GM04503 (cell line): ENCODE results near the gene CEACAM21.

ENCODE experiments used
- DNase-seq: peaks from one replicate; pipeline ENCODE4 v3.0.0-alpha.2; 2012; ENCODE audit warnings: low read depth

Gene CEACAM21

GRCh38 chr19:41575998-41576397, at the start of gene CEACAM21:
TSS of gene CEACAM21 (plus strand) at chr19:41576166. CDS start at chr19:41576275, 109 bp downstream.
- DNase-seq: no peak

DNA sequence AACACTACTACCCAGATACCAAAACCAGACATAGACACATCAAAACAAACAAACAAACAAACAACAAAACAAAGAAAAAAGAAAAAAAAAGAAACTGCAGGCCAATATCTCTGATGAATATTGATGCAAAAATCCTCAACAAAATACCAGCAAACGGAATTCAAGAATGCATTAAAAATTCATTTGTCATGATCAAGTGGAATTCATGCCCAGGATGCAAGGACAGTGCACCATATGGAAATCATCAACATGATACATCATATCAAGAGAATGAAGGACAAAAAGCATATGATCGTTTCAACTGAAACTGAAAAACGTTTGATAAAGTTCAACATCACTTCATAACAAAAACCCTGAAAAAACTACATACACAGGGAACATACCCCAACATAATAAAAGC, 48.9 kb upstream of the CEACAM21 start:
- DNase-seq: no peak

DNA sequence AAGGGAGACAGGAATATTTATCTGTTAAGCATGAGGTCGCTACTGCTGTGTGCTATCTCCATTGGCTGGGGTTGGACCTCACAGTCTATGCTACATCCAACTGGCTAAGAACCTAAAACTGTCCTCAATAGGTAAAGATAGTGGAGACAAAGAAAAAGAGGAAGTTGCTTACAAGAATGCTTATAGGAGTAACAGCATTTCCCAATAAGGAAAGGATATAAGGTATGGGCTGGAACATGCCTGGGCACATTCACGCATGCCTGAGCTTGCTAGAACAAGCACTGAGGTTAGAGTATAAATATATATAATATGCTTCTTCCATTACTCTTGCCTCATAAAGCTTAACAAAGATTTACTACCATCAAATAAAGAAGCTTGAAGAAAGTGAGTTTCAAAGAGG, 47.9 kb upstream of the CEACAM21 start:
- no peak for DNase-seq

GRCh38 chr19:41529484-41530183, 46.3 kb upstream of the CEACAM21 start:
- DNase-seq: no peak

DNA sequence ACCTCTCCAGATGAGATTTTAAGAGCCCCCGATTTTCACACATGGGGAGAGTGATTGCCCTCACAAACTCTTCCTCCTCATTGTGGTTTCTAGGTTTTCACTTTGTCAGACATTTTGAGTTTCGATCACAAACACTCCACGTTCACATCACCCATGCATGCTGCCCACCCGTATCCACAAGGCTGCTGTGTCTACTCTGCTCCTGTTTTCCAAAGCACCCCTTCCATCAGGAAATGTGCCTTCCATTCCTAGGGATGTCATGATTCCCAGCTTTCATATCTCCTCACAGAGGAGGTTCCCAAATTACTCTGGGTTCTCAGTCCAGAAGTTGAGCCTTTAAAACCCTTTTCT, 45.8 kb upstream of the CEACAM21 start:
- no peak for DNase-seq

- no peak for DNase-seq
These were observed 45.1 kb upstream of the CEACAM21 start for GRCh38 chr19:41530761-41531301.

GRCh38 chr19:41531438-41532311, 44.3 kb upstream of the CEACAM21 start:
- no peak for DNase-seq

DNA sequence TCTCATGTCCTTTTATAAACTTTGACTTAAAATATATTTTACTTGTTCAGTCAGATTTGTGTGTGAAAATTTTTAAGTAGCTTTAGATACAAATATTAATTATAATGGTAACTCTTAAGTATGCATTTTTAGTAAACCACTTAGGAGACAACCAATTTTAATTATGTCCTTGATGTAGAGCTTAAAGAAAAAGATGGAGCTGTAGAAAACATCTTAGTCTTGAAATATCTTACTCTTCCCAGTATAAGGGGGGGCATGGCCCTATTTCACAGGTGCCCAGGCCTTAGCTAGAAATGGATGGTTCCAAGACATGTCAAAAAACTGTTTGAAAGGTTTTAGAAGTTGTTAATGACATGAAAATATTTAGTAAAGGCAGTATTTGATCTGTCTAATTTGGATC, 43.4 kb upstream of the CEACAM21 start:
- DNase-seq: no peak

- no peak for DNase-seq
These were observed 42.2 kb upstream of the CEACAM21 start for GRCh38 chr19:41533671-41534215.

GRCh38 chr19:41535029-41535622, 40.8 kb upstream of the CEACAM21 start:
- no peak for DNase-seq

DNA sequence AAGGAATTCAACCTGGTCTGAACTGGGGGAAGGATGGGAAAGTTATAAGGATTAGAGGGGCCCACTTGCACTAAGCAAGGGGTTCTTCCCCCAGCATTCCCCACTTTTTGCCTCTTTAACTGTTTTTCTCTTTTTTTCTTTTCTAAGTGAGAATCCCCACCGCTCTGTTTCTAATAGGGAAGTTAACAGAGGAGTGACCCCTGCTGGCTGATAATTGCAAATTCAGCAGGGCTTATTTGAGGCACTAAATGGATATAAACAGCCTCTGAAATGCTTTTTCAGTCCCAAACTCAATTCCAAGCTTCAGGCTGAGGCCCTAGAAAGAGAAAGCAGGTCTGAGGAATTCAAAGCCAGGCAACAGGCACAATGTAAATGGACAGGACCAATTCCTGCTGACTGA, 38.2 kb upstream of the CEACAM21 start:
- DNase-seq: no peak

DNA sequence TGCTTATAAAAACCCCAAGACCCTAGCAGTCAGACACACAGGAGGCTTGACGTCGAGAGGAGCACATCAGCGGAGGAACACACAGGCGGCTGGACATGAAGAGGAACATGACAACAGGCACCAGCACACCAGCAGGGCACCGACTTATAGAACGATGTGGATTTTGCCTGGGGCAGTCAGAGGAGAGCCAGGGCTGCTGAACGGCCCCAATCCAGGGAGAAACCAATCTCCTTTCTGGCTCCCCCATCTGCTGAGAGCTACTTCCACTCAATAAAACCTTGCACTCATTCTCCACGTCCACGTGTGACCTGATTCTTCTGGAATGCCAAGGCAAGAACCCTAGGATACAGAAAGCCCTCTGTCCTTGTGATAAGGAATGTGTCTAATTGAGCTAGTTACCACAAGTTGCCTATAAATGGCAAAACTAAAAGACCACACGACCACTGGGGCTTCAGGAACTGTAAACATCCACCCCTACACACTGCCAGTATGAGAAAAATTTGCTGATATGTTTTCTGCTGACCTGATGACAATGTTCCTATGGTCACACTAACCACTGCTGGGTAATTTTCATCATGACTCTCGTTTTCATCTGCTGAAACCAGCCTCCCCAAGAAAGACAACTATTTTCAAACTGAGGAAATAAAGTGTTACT, 35.8 kb upstream of the CEACAM21 start:
- no peak for DNase-seq

- no peak for DNase-seq
These were observed 33.9 kb upstream of the CEACAM21 start for GRCh38 chr19:41541990-41542584.

GRCh38 chr19:41542622-41543021, 33.3 kb upstream of the CEACAM21 start:
- no peak for DNase-seq

DNA sequence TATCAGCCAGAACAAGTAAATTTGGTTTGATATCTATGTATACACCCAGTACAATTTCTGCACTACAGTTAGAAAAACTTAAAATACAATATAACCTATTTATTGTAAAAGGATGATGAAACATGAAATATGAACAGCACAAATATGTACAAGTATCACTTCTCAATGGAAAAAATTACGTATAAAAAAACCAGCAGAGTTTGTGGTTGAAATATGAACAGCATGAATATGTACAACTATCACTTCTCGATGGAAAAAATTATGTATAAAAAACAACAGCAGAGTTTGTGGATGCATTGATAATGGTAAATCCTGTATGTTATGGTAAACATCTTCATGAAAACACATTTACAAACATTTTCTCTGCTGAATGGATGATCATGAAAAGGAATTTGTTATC, 32.4 kb upstream of the CEACAM21 start:
- no peak for DNase-seq

DNA sequence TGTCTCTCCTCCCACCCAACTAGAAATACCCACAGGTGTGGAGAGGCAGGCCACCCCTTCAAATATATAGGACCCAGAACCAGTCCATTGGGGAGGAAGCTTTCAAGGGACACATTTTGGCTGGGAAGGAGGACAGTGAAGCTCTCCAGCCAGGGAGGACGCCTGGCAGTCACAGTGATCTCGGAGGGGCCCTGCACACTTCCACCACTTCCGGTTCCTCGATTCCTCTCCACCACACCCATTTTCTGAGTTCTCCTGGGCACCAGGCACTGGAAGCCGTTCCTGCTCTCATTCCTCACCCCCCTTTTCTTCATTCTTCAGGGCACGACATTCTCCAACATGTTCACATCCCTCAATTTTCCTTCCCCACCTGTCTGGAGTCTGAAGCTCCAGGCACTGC, 30.4 kb upstream of the CEACAM21 start:
- DNase-seq: no peak

DNA sequence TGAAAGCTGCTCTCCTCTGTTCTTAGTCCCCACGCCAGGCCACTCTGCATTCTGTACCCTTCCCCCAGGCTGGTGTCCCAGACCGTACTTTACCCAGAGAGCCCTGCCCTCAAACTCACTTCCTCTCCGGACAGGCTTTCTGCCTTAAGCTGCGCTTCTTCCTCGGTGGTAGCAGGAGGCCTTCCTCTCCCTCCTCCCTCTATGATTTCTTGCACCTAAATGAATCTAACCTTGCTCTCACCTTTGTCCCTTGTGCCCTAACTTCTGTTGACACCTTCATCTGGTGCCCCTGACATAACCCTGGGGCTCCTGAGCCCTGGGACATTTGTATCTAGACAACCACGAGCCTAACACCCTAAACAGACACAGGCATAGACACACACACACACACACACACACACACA, 29.6 kb upstream of the CEACAM21 start:
- no peak for DNase-seq

- no peak for DNase-seq
These were observed 29.0 kb upstream of the CEACAM21 start for GRCh38 chr19:41546961-41547360.

DNA sequence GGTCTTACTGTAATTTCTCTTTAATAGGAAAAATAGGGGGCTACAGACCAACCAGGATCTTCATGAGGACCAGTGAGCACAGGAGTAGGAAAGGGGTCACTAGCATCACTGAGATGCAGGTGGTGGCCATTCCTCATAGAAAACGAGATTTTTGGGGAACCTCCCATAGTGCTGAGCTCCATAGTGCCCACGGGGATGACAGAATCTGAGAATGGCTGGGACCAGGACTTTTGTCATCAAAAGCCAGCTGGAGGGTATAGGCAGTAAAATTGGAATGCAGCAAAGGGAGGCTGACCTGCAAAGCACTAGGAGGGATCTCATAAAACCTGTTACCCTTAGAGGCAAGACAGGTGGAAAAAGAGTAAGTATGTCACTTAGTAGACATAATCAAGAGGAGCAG, 28.4 kb upstream of the CEACAM21 start:
- no peak for DNase-seq

DNA sequence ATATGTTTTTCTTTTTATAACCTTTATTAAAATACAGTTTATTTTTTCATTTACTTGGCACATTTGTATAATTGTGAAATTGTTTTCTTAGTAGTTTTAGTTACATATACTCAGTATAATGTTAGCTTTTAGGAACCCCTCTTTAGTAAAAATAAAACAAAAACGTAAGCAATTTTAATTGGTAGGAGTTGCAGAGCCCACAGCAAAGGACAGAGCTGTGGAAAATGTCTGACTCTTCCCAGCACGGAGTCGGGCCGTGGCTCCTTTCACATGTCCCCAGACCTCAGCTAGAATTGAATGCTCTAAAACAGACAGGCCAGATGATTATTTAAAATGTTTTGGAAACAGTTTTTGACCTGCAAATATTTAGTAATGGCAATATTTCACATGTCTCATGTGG, 27.9 kb upstream of the CEACAM21 start:
- DNase-seq: no peak

DNA sequence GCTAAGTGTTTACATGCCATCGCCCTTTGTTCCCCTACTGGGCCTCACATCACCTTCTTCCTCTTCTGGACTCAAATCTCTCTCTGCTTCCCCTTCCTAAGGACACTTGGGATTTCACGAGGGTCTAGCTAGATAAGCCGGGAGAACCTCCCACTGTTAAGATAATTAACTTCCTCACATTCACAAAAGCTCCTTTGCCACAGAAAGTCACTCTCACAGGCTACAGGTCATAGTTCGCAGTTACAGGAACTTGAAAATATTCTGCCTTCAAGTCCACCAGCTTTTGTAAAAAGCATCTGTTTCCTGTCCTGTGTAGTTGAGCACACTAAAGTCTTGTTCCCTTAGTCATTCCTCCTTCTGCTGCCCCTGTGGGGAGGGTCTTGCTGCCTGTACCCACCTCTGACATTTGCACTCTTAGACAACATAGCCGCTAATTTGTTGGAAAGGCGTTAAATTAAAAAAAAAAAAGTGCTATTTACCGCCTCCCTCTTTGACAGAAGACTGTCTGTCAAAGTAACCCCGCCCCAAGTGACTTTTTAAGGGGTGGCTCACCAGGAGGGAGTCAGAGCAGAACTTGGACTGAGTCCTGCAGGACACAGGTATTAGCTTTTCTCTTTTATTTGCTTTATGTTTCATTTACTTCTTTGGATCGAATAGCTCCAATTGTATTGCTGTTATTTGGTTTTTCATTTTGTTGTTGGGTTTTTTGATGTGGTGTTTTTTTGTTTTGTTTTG, 26.8 kb upstream of the CEACAM21 start:
- DNase-seq: no peak
